ENCODE measurements around the gene MYO15B.
"Not testable (repeated sequence)": the region's sequence is repeated elsewhere in the genome, so short reads cannot be mapped to it uniquely, and the experiment has no call there.

MYO15B gene

GRCh38 chr17:75576661-75577060 lies 10.9 kb upstream of the MYO15B start:
- DNase-seq = no peak

DNA sequence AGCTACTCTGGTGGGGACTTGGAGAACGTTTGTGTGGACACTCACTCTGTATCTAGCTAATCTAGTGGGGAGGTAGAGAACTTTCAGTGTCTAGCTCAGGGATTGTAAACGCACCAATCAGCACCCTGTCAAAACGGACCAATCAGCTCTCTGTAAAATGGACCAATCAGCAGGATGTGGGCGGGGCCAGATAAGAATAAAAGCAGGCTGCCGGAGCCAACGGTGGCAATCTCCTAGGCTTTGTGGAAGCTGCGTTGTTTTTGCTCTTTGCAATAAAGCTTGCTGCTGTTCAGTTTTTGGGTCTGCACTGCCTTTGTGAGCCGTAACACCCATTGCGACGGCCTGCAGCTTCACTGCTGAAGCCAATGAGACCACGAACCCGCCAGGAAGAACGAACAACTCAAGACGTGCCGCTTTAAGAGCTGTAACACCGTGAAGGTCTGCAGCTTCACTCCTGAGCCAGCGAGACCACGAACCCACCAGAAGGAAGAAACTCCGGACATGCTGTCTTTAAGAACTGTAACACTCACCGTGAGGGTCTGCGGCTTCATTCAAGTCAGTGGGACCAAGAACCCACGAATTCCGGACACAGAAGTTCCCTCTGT lies 6.4 kb upstream of the MYO15B start:
- not testable (repeated sequence) for DNase-seq

- DNase-seq = not testable (repeated sequence)
These were observed 4.4 kb upstream of the MYO15B start for GRCh38 chr17:75583197-75583596.

GRCh38 chr17:75584849-75585175 lies 2.8 kb upstream of the MYO15B start:
- no peak for DNase-seq

DNA sequence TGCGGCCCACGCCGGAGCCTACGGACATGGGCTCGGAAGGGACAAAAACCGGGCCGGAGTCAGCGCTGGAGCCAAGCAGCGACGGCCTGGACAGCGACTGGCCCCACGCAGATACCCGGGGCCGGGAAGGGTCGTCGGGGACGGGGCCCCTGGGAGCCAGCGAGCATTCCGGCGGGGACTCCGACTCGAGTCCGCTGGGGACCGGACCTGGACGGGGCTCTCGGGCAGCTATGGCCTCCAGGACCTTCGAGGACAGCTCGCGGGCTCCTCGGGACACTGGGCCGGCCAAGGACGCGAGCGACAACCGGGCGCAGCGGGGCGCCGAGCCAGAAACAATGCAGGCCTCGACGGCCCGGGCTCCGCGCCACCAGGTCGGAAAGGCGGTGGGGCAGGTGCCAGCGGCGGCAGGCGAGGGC lies 1.0 kb downstream of the MYO15B start:
- no peak for DNase-seq

- peak; percentile 85 for DNase-seq
These were observed 1.7 kb downstream of the MYO15B start for GRCh38 chr17:75589012-75589918.

DNA sequence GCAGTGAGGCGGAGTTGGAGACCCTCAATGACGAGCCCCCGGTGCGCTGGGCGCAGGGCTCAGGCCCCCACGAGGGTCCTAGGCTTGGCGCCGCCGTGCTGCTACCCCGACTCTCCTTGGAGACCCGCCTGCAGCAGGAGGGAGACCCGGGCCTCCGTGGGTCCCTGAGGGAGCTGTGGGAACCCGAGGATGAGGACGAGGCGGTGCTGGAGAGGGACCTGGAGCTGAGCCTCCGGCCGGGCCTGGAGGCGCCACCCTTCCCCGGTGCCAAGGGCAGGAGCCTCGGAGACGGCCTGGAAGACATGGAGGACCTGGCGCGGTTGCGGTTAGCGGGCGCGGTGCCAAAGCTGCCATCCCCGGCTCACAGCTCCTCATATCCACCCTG lies 2.3 kb downstream of the MYO15B start:
- DNase-seq = no peak

DNA sequence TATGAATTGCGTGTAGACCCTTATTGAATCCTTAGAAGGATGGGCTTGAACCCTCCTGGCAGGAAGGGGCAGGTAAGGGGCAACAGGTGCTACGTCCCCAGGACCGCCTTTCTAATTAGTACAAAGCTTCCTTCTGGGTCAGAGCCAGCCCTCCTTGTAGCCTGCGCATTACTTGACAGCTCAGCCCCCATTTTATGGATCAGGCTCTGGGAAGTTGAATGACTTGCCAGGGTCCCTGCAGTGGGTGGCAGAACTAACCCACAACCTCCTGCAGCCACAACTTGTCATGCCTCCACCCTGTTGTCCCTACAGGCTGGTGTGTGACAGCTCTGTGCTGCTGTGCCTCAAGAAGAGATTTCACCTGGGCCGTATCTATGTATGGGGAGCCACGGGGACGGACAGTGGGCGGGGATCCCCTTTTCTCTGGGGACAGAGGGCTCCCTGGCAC lies 2.7 kb downstream of the MYO15B start:
- no peak for DNase-seq

DNA sequence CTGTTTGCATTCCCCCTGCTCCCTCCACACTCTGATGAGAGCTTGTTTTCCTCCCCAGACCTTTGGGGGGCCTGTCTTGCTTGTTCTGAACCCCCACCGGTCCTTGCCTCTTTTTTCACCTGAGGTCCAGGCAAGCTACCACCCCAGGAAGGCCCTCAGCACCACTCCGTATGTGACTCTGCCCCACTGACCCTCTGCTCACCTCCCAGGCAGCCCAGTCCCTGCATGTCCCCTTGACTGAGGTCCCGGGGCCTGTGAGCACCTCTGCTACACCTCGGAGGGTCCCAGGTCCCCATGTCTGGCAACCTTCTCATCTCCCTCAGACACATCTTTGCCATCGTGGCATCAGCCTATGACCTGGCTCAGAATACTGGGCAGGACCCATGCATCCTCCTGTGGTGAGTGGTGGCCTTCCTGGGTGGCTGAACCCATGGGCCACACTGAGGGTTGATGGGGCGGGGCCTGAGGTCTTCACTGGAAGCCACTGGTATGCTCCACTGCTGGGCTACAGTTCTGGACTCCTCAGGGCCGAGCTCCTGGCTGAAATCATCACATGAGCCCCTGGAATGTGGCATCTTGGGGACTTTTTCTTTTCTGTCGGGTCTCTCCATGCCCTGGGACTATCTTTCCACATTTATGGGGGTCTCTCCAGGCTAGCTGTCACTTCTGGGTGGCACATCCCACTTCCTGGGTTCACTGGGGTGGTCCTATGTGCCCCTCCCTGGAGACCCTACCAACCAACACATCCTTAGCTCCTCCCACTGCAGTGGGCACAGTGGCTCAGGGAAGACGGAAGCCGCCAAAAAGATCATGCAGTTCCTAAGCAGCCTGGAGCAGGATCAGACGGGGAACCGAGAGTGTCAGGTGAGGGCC lies 3.5 kb downstream of the MYO15B start:
- DNase-seq = no peak

- no peak for DNase-seq
These were observed 4.2 kb downstream of the MYO15B start for GRCh38 chr17:75591722-75592302.

- DNase-seq = no peak
These were observed 4.9 kb downstream of the MYO15B start for GRCh38 chr17:75592348-75593020.

GRCh38 chr17:75593430-75593829 lies 5.8 kb downstream of the MYO15B start:
- not testable (repeated sequence) for DNase-seq

GRCh38 chr17:75594499-75595283 lies 7.1 kb downstream of the MYO15B start:
- no peak for DNase-seq

- DNase-seq = no peak
These were observed 7.8 kb downstream of the MYO15B start for GRCh38 chr17:75595284-75595919.

GRCh38 chr17:75595920-75596313 lies 8.3 kb downstream of the MYO15B start:
- DNase-seq = no peak

DNA sequence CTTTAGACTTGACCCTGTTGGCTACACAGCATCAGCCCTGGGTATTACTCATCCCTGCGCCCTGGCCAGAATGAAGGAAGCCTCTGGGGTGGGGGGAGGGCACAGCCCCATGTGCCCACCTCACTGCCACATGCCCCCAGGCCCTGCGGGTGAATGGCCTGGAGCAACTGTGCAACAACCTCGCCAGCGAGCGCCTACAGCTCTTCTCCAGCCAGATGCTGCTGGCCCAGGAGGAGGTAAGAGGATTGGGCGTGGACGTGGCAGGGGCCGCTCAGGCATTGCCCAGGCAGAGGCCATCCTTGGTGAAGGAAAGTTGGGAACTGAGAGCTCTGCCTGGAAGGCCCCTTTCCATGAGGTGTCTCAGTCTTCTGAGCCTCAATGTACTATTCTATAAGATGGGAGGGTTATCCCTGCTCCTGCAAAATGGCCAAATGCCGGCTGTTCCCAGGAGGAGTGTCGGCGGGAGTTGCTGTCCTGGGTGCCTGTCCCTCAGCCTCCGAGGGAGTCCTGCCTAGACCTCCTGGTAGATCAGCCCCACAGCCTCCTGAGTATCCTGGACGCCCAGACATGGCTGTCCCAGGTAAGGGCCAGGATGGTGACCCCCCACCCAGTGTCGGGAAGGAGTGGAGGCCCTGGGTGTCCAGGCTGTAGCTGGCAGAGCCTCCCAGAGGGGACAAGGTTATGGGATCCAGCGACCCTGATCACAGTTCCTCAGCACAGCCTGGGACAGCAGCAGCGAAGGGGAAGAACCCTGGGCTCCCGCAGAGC lies 8.9 kb downstream of the MYO15B start:
- no peak for DNase-seq

DNA sequence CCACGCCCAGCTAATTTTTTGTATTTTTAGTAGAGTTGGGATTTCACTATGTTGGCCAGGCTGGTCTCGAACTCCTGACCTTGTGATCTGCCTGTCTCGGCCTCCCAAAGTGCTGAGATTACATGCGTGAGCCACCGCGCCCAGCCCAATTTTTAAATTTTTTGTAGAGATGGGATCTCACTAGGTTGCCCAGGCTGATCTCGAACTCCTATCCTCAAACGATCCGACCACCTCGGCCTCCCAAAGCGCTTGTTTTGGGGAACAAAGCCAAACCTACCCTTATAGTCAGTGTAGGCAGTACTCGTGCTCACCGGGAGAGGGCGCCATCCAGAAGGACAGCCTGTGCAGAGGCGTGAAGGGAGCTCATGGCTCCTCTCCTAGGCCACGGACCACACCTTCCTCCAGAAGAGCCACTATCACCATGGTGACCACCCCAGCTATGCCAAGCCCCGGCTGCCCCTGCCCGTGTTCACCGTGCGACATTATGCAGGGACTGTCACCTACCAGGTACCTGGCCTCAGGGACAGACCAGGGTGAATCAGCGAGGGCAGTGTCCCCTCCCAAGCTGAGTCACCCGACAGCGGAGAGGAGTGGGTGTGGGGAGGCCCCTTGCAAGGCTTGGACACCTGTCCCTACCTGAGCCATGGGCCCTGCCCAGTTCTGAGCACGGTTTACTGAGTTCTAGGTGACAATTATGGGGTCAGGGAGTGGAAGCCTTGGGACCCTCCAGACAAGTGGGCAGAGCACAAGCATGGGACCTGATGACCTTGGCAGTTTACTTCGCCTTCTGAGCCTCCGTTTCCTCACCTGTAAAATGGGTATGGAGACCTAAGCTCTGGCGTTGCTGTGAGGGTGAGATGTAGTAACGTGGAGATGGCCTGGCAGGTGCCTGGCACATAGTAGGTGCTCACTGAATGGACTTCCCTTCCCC lies 13.7 kb downstream of the MYO15B start:
- DNase-seq = peak; percentile 42

GRCh38 chr17:75602644-75603043 lies 15.0 kb downstream of the MYO15B start:
- DNase-seq = no peak

DNA sequence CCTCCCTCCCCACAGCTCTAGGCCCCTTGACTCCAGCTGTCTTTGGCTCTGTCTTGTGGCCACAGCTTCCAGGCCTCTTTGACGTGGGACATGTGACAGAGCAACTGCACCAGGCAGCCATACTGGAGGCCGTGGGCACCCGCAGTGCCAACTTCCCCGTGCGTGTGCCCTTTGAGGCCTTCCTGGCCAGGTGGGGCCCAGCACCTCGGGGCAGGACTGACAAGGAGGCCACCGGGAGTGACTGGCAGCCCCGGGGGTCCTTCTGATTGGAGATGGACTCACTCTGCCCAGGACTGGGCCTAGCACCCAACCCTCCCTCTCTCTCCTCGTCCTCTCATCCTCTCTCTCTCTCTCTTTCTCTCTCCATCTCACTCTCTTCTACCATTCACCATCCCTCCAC lies 15.5 kb downstream of the MYO15B start:
- DNase-seq = no peak
